Measurements from ENCODE around the gene AGBL1.

The AGBL1 gene

DNA sequence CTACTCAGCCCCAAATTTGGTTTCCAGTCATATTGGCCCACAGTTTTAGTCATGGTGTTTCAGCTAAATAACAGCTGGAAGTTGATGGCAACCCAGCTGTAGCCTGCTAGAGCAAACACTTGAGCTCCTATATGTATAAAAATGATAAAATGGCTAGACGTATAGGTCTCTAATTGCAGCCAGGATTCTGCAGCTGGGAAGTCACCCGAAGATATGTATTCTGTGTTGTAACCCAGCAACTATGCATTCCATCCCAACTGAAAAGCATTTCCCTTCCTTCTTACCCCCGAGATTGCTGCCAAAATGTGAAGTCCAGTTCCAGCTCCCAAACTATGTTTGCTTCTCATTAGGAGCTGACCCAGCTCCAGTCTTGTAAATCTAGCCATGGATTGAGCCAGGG, 408.4 kb downstream of the AGBL1 start:
- no peak for TF ChIP-seq POLR2AphosphoS5 (IDR thresholded peaks at IDR 0.05; ENCODE audit: low read depth)
- DNase-seq (ENCODE audit: low read depth in 1 of 2, low spot score in 1 of 2), result no peak
- no peak overlapping the region for H3K4me3 ChIP-seq (replicated peaks; ENCODE audit: insufficient read depth, low read length)
- no peaks in the 10 kb centered on the region for H3K27me3 ChIP-seq (ENCODE audit: insufficient read depth, poor library complexity, severe bottlenecking)
- no peak overlapping the region for H3K27ac ChIP-seq (replicated peaks)

DNA sequence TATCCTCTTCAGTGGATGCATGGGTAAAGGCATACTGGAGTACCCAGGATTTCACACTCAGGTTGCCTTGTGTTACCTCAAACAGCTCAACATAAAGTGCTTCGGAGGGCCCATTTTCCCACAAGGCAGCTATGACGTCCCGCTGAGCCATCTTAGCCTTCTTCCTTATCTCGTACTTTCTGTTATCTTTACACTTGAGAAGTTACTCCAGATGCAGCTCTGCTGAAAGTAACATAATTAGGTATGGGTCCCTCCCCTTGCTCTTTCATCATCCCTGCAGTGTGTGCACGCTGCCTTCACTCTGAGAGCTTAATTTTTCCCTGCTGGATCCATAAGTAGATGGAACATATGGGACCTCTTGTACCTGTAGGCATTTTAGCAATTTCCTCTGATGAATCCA, 410.3 kb downstream of the AGBL1 start:
- Histone ChIP-seq H3K27ac (replicated peaks) (no peak overlapping the region), H3K4me3 (replicated peaks; ENCODE audit: insufficient read depth, low read length) (no peak overlapping the region), H3K27me3 (ENCODE audit: insufficient read depth, poor library complexity, severe bottlenecking) (no peaks in the 10 kb centered on the region)
- TF ChIP-seq SPI1 (IDR thresholded peaks at IDR 0.05; ENCODE audit: borderline replicate concordance, low read depth), result no peak
- TF ChIP-seq REST (IDR thresholded peaks at IDR 0.05; ENCODE audit: insufficient replicate concordance, low read depth), result no peak
- TF ChIP-seq POLR2AphosphoS5 (IDR thresholded peaks at IDR 0.05; ENCODE audit: low read depth), result no peak
- TF ChIP-seq, protein P1, sequence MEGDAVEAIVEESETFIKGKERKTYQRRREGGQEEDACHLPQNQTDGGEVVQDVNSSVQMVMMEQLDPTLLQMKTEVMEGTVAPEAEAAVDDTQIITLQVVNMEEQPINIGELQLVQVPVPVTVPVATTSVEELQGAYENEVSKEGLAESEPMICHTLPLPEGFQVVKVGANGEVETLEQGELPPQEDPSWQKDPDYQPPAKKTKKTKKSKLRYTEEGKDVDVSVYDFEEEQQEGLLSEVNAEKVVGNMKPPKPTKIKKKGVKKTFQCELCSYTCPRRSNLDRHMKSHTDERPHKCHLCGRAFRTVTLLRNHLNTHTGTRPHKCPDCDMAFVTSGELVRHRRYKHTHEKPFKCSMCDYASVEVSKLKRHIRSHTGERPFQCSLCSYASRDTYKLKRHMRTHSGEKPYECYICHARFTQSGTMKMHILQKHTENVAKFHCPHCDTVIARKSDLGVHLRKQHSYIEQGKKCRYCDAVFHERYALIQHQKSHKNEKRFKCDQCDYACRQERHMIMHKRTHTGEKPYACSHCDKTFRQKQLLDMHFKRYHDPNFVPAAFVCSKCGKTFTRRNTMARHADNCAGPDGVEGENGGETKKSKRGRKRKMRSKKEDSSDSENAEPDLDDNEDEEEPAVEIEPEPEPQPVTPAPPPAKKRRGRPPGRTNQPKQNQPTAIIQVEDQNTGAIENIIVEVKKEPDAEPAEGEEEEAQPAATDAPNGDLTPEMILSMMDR (IDR thresholded peaks at IDR 0.05; ENCODE audit: insufficient read depth, low read length), result no peak
- TF ChIP-seq GABPA (IDR thresholded peaks at IDR 0.05; ENCODE audit: low read depth), result no peak
- DNase-seq (ENCODE audit: low read depth in 1 of 2, low spot score in 1 of 2), result no peak

DNA sequence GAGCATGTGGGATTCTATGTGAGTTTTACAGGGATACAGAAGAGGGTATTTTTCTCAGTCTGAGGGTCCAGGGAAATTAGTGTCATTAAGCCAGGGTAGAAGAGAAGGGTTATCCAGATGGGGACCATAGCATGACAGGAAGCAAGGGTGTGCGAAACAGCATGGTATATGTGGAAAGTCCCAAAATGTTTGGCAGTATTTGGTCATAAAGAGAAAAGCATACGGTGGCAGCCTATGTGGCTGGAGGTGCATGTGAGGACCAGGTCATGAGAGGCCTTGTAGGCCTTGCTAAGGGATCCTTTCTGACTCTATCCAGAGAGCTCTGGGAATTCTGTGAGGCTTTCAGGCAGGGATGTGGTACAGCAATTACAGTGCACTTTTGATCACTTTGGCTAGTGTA, 411.4 kb downstream of the AGBL1 start:
- H3K4me3 ChIP-seq (replicated peaks; ENCODE audit: insufficient read depth, low read length), result no peak overlapping the region
- no peak overlapping the region for H3K27ac ChIP-seq (replicated peaks)
- no peak for DNase-seq (ENCODE audit: low read depth in 1 of 2, low spot score in 1 of 2)
- TF ChIP-seq, protein P1 (IDR thresholded peaks at IDR 0.05; ENCODE audit: insufficient read depth, low read length), result no peak
- TF ChIP-seq SPI1 (IDR thresholded peaks at IDR 0.05; ENCODE audit: borderline replicate concordance, low read depth) (no peak), POLR2AphosphoS5 (IDR thresholded peaks at IDR 0.05; ENCODE audit: low read depth) (no peak), REST (IDR thresholded peaks at IDR 0.05; ENCODE audit: insufficient replicate concordance, low read depth) (no peak), GABPA (IDR thresholded peaks at IDR 0.05; ENCODE audit: low read depth) (no peak)
- no peaks in the 10 kb centered on the region for H3K27me3 ChIP-seq (ENCODE audit: insufficient read depth, poor library complexity, severe bottlenecking)

- H3K27ac ChIP-seq (replicated peaks), result no peak overlapping the region
- TF ChIP-seq GABPA (IDR thresholded peaks at IDR 0.05; ENCODE audit: low read depth) (no peak), POLR2AphosphoS5 (IDR thresholded peaks at IDR 0.05; ENCODE audit: low read depth) (no peak), SPI1 (IDR thresholded peaks at IDR 0.05; ENCODE audit: borderline replicate concordance, low read depth) (no peak), REST (IDR thresholded peaks at IDR 0.05; ENCODE audit: insufficient replicate concordance, low read depth) (no peak)
- TF ChIP-seq, protein P1 (IDR thresholded peaks at IDR 0.05; ENCODE audit: insufficient read depth, low read length), result no peak
- DNase-seq (ENCODE audit: low read depth in 1 of 2, low spot score in 1 of 2), result no peak
- H3K27me3 ChIP-seq (ENCODE audit: insufficient read depth, poor library complexity, severe bottlenecking), result no peaks in the 10 kb centered on the region
- no peak overlapping the region for H3K4me3 ChIP-seq (replicated peaks; ENCODE audit: insufficient read depth, low read length)
Observed at GRCh38 chr15:86493884-86494283, 414.2 kb downstream of the AGBL1 start.

Data from HL-60 (cell line).